Gastrocnemius medialis (tissue), 4 donors: ENCODE results near the gene WASL. TPM values are rescaled to one million over a fixed set of nuclear protein-coding genes. Genes with fewer than 3 reads are reported as not detected.

Experiments used
- ATAC-seq, 2 donors: fragments of 150-250 bp; one replicate each; pipeline ENCODE4 v1.9.1; 2016
- DNase-seq, 2 donors: peaks; one replicate each; pipeline ENCODE4 v3.0.0-alpha.2; 2019
- H3K27ac ChIP-seq, 4 donors: fragments of 200-600 bp; sonication (generic); 1 replicate in 1 of 4; 2 replicates in 3 of 4; pipeline ENCODE4 v1.5.1; 2016 to 2018; ENCODE audit warnings: mild to moderate bottlenecking in 2 of 4, moderate library complexity in 1 of 4
- H3K27me3 ChIP-seq, 3 donors: fragments of 200-600 bp; sonication (generic) in 2 of 3; 1 replicate in 1 of 3; 2 replicates in 2 of 3; pipeline versions ENCODE4 v1.5.1 to v1.6.0; 2016 to 2019; ENCODE audit warnings: mild to moderate bottlenecking in 1 of 3, moderate library complexity in 1 of 3
- H3K36me3 ChIP-seq, 2 donors: fragments of 200-600 bp; sonication (generic) in 1 of 2; one replicate each; pipeline ENCODE4 v1.5.1; 2017 to 2018
- H3K4me1 ChIP-seq, 2 donors: fragments of 200-600 bp; sonication (generic) in 1 of 2; one replicate each; pipeline ENCODE4 v1.5.1; 2016 to 2017; ENCODE audit warnings: mild to moderate bottlenecking in 2 of 2
- H3K4me3 ChIP-seq, 4 donors: fragments of 200-600 bp; sonication (generic) in 3 of 4; 1 replicate in 1 of 4; 2 replicates in 3 of 4; pipeline ENCODE4 v1.5.1; 2016 to 2019; ENCODE audit warnings: mild to moderate bottlenecking in 2 of 4
- H3K9me3 ChIP-seq, 3 donors: fragments of 200-600 bp; sonication (generic) in 2 of 3; 1 replicate in 1 of 3; 2 replicates in 2 of 3; pipeline ENCODE4 v1.5.1; 2016 to 2019
- CTCF ChIP-seq, 5 experiments: fragments of 450-650 bp in 3 of 5; fragments of 200-600 bp in 2 of 5; sonication (generic) in 2 of 5; IDR thresholded peaks in 4 of 5; conservative IDR thresholded peaks in 1 of 5; 1 replicate in 4 of 5; 2 replicates in 1 of 5; pipeline ENCODE4 v1.5.1; 2016 to 2019; ENCODE audit warnings: antibody characterized with exemption in 5 of 5, mild to moderate bottlenecking in 3 of 5, moderate library complexity in 3 of 5
- POLR2A ChIP-seq, 2 donors: fragments of 450-650 bp; IDR thresholded peaks; one replicate each; pipeline ENCODE4 v1.6.1; 2017; ENCODE audit warnings: antibody characterized with exemption in 2 of 2, mild to moderate bottlenecking in 2 of 2, moderate library complexity in 2 of 2
- in situ Hi-C, 4 donors: fragments of 200-750 bp; cut with MboI; loops; one replicate each; pipeline versions ENCODE4 v1.15.0 to v1.8.0; 2017; ENCODE audit warnings: low sequenced_read_pairs in 4 of 4
- intact Hi-C: fragments of 100-400 bp; cut with DNase I; formaldehyde crosslinking; loops from one replicate; pipeline ENCODE4 v1.15.1; 2023; ENCODE audit warnings: low total_unique reads
- total RNA-seq, 4 donors: library from RNA; depleted of rRNA; stranded (reverse); fragments of >200 nt; gene quantifications; one replicate each; pipeline versions ENCODE4 v1.1.0 to v1.2.3, GENCODE V29; 2016

The WASL gene
- total RNA-seq, 4 donors from 2014 or later: 29.0 to 40.4 (median 33.0) TPM

GRCh38 chr7:123755338-123755737 is 6.5 kb upstream of the WASL start:
- Histone ChIP-seq H3K4me3 (no peak overlapping the region), H3K27ac (no peak overlapping the region), H3K9me3 (no peaks in the 10 kb centered on the region), H3K4me1 (peaks cover 9 to 10% of the 10 kb centered on the region in 2 donors), H3K27me3 (no peaks in the 10 kb centered on the region), H3K36me3 (no peaks in the 10 kb centered on the region)
- intact Hi-C loops (loop anchor here (10.0 kb wide), 1 partner anchor 1621 kb away; no protein-coding TSS in a partner anchor), in situ Hi-C loops (no loop called here)
- DNase-seq (no peak), ATAC-seq (no peak)
- TF ChIP-seq POLR2A (IDR thresholded peaks at IDR 0.05): no peak
- TF ChIP-seq CTCF (IDR thresholded peaks at IDR 0.05 in 4 of 5, conservative IDR thresholded peaks at IDR 0.05 in 1 of 5): no peak

GRCh38 chr7:123754271-123754871 is 5.6 kb upstream of the WASL start:
- intact Hi-C loops: loop anchor here (10.0 kb wide), 1 partner anchor 1620 kb away; no protein-coding TSS in a partner anchor
- no peak for ATAC-seq
- TF ChIP-seq POLR2A (IDR thresholded peaks at IDR 0.05): no peak
- no peak for TF ChIP-seq CTCF (IDR thresholded peaks at IDR 0.05 in 4 of 5, conservative IDR thresholded peaks at IDR 0.05 in 1 of 5)
- Histone ChIP-seq H3K27me3 (no peaks in the 10 kb centered on the region), H3K4me3 (no peak overlapping the region), H3K27ac (no peak overlapping the region), H3K9me3 (no peaks in the 10 kb centered on the region), H3K36me3 (no peaks in the 10 kb centered on the region), H3K4me1 (peaks cover 11 to 17% of the 10 kb centered on the region in 2 donors)
- in situ Hi-C loops: no loop called here
- DNase-seq: no peak

- no peak for DNase-seq
- TF ChIP-seq CTCF (IDR thresholded peaks at IDR 0.05 in 4 of 5, conservative IDR thresholded peaks at IDR 0.05 in 1 of 5) (no peak), POLR2A (IDR thresholded peaks at IDR 0.05) (no peak)
- H3K36me3 ChIP-seq: no peaks in the 10 kb centered on the region
- intact Hi-C loops: loop anchor here (10.0 kb wide), 1 partner anchor 1618 kb away; no protein-coding TSS in a partner anchor
- no peak overlapping the region for H3K4me3 ChIP-seq
- no peaks in the 10 kb centered on the region for H3K9me3 ChIP-seq
- no peak for ATAC-seq
- H3K27me3 ChIP-seq: no peaks in the 10 kb centered on the region
- in situ Hi-C loops: no loop called here
- H3K27ac ChIP-seq: no peak overlapping the region
- peaks cover 14 to 17% of the 10 kb centered on the region in 2 donors for H3K4me1 ChIP-seq
Observed at GRCh38 chr7:123752534-123752933, 3.7 kb upstream of the WASL start.

GRCh38 chr7:123751821-123752220 is 3.0 kb upstream of the WASL start:
- Histone ChIP-seq H3K4me1 (peaks cover 21 to 22% of the 10 kb centered on the region in 2 donors), H3K36me3 (no peaks in the 10 kb centered on the region), H3K4me3 (no peak overlapping the region), H3K27ac (no peak overlapping the region), H3K9me3 (no peaks in the 10 kb centered on the region), H3K27me3 (no peaks in the 10 kb centered on the region)
- intact Hi-C loops: loop anchor here (10.0 kb wide), 1 partner anchor 1617 kb away; no protein-coding TSS in a partner anchor
- TF ChIP-seq CTCF (IDR thresholded peaks at IDR 0.05 in 4 of 5, conservative IDR thresholded peaks at IDR 0.05 in 1 of 5) (no peak), POLR2A (IDR thresholded peaks at IDR 0.05) (no peak)
- in situ Hi-C loops: no loop called here
- no peak for DNase-seq
- no peak for ATAC-seq
